ENCODE measurements around the gene MAML3.

The MAML3 gene

DNA sequence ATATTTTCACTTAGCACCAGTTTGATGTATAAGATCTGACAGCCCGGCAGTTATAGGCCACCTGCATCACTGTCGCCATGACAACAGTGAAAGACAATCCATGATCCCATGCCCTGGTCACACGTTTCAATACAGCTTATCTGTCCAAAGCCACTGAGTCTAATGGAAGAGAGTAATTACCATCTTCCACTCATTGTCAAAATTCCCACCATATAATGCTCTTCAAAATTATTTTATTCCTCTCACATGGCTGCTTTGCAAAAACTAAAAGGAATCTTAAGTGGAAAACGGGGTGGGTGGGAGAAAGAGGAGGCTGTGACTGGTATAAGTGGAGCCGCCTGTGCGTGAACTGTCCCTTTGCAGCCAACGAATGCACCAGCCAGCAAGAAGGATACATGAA lies 44.2 kb downstream of the MAML3 start:
- no peak for DNase-seq (ENCODE audit: low read depth in 2 of 2)
- no peak overlapping the region for H3K4me3 ChIP-seq (replicated peaks in 1 of 2; ENCODE audit: low read depth in 2 of 2, low read length in 2 of 2)
- TF ChIP-seq, protein P1, sequence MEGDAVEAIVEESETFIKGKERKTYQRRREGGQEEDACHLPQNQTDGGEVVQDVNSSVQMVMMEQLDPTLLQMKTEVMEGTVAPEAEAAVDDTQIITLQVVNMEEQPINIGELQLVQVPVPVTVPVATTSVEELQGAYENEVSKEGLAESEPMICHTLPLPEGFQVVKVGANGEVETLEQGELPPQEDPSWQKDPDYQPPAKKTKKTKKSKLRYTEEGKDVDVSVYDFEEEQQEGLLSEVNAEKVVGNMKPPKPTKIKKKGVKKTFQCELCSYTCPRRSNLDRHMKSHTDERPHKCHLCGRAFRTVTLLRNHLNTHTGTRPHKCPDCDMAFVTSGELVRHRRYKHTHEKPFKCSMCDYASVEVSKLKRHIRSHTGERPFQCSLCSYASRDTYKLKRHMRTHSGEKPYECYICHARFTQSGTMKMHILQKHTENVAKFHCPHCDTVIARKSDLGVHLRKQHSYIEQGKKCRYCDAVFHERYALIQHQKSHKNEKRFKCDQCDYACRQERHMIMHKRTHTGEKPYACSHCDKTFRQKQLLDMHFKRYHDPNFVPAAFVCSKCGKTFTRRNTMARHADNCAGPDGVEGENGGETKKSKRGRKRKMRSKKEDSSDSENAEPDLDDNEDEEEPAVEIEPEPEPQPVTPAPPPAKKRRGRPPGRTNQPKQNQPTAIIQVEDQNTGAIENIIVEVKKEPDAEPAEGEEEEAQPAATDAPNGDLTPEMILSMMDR (IDR thresholded peaks at IDR 0.05; ENCODE audit: low read depth, low read length), result no peak

DNA sequence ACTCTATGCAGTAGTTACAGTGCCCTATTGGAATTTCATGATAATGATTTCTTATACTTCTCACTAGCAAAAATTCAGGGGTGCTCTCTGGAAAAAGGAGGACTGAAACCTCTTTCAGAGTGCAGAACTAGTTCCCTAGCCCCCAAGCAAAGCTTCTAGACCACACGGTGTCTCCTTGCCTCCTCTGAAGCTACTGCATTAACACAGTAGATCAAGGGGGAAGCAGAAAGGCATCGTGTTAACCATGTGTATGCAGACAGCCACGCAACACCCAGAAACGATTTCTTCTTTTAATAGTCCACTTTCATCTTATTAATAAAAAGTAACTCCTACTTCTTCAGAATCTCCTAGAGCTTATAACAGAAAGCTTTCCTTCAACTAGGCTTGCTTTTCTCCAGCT lies 44.7 kb downstream of the MAML3 start:
- TF ChIP-seq, protein P1 (IDR thresholded peaks at IDR 0.05; ENCODE audit: low read depth, low read length), result no peak
- no peak overlapping the region for H3K4me3 ChIP-seq (replicated peaks in 1 of 2; ENCODE audit: low read depth in 2 of 2, low read length in 2 of 2)
- no peak for DNase-seq (ENCODE audit: low read depth in 2 of 2)

DNA sequence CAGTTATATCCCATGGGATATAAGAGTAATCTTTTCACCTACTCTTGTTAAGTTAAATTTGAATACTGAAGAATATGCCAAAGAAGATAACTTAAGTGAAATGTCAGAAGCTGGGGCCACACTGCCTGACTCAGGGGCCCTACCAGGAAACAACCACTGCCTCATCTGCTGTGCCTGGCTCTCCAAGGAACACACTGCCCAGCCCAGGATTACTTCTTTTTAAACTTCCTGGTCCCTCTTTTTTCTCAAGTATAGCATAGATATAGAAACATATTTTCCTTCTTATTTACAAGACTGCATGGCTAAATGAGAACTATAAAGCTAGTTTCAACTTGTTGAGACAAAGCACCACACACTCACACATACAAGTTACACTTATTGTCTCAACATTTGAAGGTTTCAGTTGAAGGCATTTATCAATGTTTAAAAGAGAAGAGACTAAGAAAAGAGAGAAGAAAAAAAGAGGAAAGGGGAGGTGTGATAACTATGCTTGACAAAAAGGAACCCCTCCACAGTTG lies 45.2 kb downstream of the MAML3 start:
- no peak overlapping the region for H3K4me3 ChIP-seq (replicated peaks in 1 of 2; ENCODE audit: low read depth in 2 of 2, low read length in 2 of 2)
- no peak for DNase-seq (ENCODE audit: low read depth in 2 of 2)
- TF ChIP-seq, protein P1 (IDR thresholded peaks at IDR 0.05; ENCODE audit: low read depth, low read length), result no peak

DNA sequence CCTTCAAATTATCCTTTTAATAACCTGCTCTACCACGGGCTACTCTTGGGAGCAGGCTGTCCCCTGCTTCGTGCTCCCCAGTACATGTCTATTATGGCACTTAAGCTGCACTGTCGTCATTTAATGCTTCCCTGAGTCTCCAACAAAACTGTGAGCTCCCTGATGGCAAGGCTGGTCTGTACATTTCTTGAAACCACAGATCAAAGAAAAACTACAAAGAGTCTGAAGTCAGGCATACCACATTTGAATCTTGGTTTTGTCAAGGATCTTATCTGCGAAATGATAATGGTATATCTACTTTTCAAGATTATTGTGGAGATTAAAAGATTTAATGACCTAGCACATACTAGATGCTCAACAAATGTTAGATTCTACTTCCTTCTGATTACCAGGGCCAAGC lies 45.7 kb downstream of the MAML3 start:
- no peak for DNase-seq (ENCODE audit: low read depth in 2 of 2)
- TF ChIP-seq, protein P1 (IDR thresholded peaks at IDR 0.05; ENCODE audit: low read depth, low read length), result no peak
- no peak overlapping the region for H3K4me3 ChIP-seq (replicated peaks in 1 of 2; ENCODE audit: low read depth in 2 of 2, low read length in 2 of 2)

DNA sequence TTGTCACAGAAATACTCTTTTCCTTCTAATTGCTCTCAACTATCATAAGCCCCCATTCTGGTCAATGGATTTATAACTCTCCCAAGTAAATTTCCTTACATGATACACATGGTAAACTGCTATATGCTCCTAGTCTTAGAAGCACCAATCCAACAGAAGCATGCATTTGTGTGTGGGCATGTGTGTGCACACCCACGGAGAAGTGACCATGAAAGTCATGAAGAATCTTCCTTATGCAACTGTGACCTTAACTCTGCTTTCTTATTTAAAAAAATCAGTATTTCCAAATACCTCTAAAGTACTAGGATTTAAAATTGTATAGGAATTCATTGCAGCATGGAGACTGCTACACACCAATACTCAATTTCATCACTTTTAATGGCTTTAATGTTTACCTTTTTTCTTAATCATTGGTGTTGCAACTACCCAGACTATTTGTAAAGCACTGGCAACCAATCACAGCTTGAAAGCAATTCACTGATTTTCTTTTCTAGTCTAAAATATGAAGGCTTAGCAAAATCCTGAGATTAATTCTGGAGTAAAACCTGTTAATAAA lies 47.6 kb downstream of the MAML3 start:
- TF ChIP-seq, protein P1 (IDR thresholded peaks at IDR 0.05; ENCODE audit: low read depth, low read length), result no peak
- DNase-seq (ENCODE audit: low read depth in 2 of 2), result no peak
- H3K4me3 ChIP-seq (replicated peaks in 1 of 2; ENCODE audit: low read depth in 2 of 2, low read length in 2 of 2), result no peak overlapping the region

DNA sequence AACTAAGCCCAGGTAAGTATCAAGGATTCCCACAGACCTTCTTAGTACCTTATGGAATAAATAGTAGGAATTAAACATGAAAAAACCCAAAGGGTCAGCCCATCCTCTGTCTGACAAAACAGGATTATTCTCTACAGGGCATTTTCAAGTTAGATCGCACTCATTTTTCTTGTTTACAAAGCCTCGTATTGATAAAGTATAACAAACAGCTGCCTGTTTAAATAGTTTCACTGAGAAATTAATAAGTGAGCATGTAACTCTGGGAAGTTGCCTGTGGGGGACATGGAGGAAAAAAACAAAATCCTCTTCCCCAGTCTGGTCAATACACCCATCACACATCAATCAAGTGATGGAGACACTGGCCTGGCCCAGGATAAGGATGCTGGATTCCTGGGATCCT lies 48.5 kb downstream of the MAML3 start:
- DNase-seq (ENCODE audit: low read depth in 2 of 2), result no peak
- TF ChIP-seq, protein P1 (IDR thresholded peaks at IDR 0.05; ENCODE audit: low read depth, low read length), result no peak
- no peak overlapping the region for H3K4me3 ChIP-seq (replicated peaks in 1 of 2; ENCODE audit: low read depth in 2 of 2, low read length in 2 of 2)

DNA sequence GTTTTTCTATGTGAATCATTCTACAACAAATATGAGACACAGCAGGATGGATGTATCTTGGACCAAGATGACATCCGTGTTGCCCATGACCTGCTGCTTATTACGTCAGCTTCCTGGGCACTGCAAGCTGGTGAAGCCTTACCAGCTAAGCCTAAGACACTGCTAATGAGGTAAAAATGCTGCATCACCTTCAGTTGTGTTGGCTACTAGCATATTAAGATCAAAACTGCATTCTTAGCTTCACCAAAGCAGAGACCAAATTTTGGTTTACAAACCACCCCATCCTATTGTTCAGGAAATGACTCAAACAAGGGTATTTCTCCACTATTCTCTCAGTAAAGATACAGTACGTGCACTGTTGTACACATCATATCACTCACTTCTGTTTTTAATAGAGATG lies 50.3 kb downstream of the MAML3 start:
- DNase-seq (ENCODE audit: low read depth in 2 of 2), result peak; percentile 54 to 83
- TF ChIP-seq, protein P1 (IDR thresholded peaks at IDR 0.05; ENCODE audit: low read depth, low read length), result no peak
- H3K4me3 ChIP-seq (replicated peaks in 1 of 2; ENCODE audit: low read depth in 2 of 2, low read length in 2 of 2), result no peak overlapping the region
